Astrocyte (in vitro differentiated cells and primary cell): ENCODE data around the gene TMEM106A. TPM values are rescaled to one million over a fixed set of nuclear protein-coding genes. Genes with fewer than 3 reads are reported as not detected.

Experiments
- DNase-seq: peaks from one replicate; pipeline ENCODE4 v3.0.0-alpha.2; 2010; ENCODE audit warnings: low read depth
- FAIRE-seq: peaks from 2 replicates; lab custom pipeline; 2011; peaks lifted over from hg19 to GRCh38; lab: Jason Lieb, UNC
- H2AFZ ChIP-seq: 2 replicates; pipeline ENCODE4 v1.6.0; 2012; ENCODE audit warnings: low read depth, low read length, inconsistent platforms
- H3K27ac ChIP-seq: 2 replicates; pipeline ENCODE4 v1.5.1; 2011; ENCODE audit warnings: low read depth, low read length, inconsistent platforms
- H3K27me3 ChIP-seq: 2 replicates; pipeline ENCODE4 v1.6.0; 2011; ENCODE audit warnings: low read length, inconsistent platforms; ENCODE audit not compliant: insufficient read depth
- H3K36me3 ChIP-seq: 2 replicates; pipeline ENCODE4 v1.5.1; 2011; ENCODE audit warnings: low read length, inconsistent platforms; ENCODE audit not compliant: insufficient read depth
- H3K4me1 ChIP-seq: 2 replicates; pipeline ENCODE4 v1.5.1; 2011; ENCODE audit warnings: low read length, inconsistent platforms; ENCODE audit not compliant: insufficient read depth
- H3K4me2 ChIP-seq: 2 replicates; pipeline ENCODE4 v1.6.0; 2012; ENCODE audit warnings: low read length, inconsistent platforms
- H3K4me3 ChIP-seq: 2 replicates; pipeline ENCODE4 v1.5.1; 2011; ENCODE audit warnings: low read depth, mild to moderate bottlenecking, low read length, inconsistent platforms; ENCODE audit not compliant: insufficient read depth
- H3K79me2 ChIP-seq: 2 replicates; pipeline ENCODE4 v1.6.0; 2012; ENCODE audit warnings: mild to moderate bottlenecking, low read length, inconsistent platforms; ENCODE audit not compliant: insufficient read depth
- H3K9ac ChIP-seq: 2 replicates; pipeline ENCODE4 v1.6.0; 2012; ENCODE audit warnings: mild to moderate bottlenecking, low read length, inconsistent platforms
- H3K9me3 ChIP-seq: 2 replicates; pipeline ENCODE4 v1.5.1; 2012; ENCODE audit warnings: low read depth, mild to moderate bottlenecking, low read length, inconsistent platforms; ENCODE audit not compliant: insufficient read depth
- H4K20me1 ChIP-seq: 2 replicates; pipeline ENCODE4 v1.6.0; 2012; ENCODE audit warnings: low read length, inconsistent platforms; ENCODE audit not compliant: insufficient read depth
- H3K27ac Mint-ChIP-seq: one replicate; pipeline ENCODE4 v1.8.0; 2021; ENCODE audit warnings: mild to moderate bottlenecking, mixed read lengths; ENCODE audit not compliant: unreplicated experiment
- H3K27me3 Mint-ChIP-seq: one replicate; pipeline ENCODE4 v1.8.0; 2021; ENCODE audit warnings: low read depth, mixed read lengths; ENCODE audit not compliant: unreplicated experiment
- H3K36me3 Mint-ChIP-seq: one replicate; pipeline ENCODE4 v1.8.0; 2021; ENCODE audit warnings: low read depth, mixed read lengths; ENCODE audit not compliant: unreplicated experiment
- H3K4me1 Mint-ChIP-seq: one replicate; pipeline ENCODE4 v1.8.0; 2021; ENCODE audit warnings: low read depth, mixed read lengths; ENCODE audit not compliant: unreplicated experiment
- H3K4me3 Mint-ChIP-seq: one replicate; pipeline ENCODE4 v1.8.0; 2021; ENCODE audit warnings: mild to moderate bottlenecking, moderate library complexity, mixed read lengths; ENCODE audit not compliant: unreplicated experiment
- H3K9me3 Mint-ChIP-seq: one replicate; pipeline ENCODE4 v1.8.0; 2021; ENCODE audit warnings: mild to moderate bottlenecking, mixed read lengths; ENCODE audit not compliant: unreplicated experiment
- CTCF ChIP-seq: IDR thresholded peaks from 2 replicates; pipeline ENCODE4 v1.5.1; 2011; ENCODE audit warnings: low read depth, mild to moderate bottlenecking, inconsistent platforms, low read length, moderate library complexity; ENCODE audit not compliant: insufficient read depth
- EZH2 ChIP-seq: IDR thresholded peaks from 2 replicates; pipeline ENCODE4 v1.6.1; 2012; ENCODE audit warnings: mild to moderate bottlenecking, low read length, inconsistent platforms; ENCODE audit not compliant: insufficient read depth
- total RNA-seq: library from RNA; stranded (reverse); gene quantifications from 2 replicates; pipeline ENCODE4 v1.2.1, GENCODE V29; 2021

TMEM106A gene
- total RNA-seq, 1 donor from 2014 or later = 10.1 TPM

- no peaks in the 10 kb centered on the region for H3K4me1 Mint-ChIP-seq
- no peak overlapping the region for H2AFZ ChIP-seq
- H3K4me3 ChIP-seq = no peak overlapping the region
- FAIRE-seq = no peak
- peaks cover 22% of the 10 kb centered on the region for H3K36me3 ChIP-seq
- no peaks in the 10 kb centered on the region for H3K27me3 ChIP-seq
- H3K27me3 Mint-ChIP-seq = no peaks in the 10 kb centered on the region
- H3K36me3 Mint-ChIP-seq = peaks cover 37% of the 10 kb centered on the region
- H3K9me3 ChIP-seq = no peaks in the 10 kb centered on the region
- no peak overlapping the region for H3K27ac Mint-ChIP-seq
- H3K9ac ChIP-seq = no peak overlapping the region
- no peaks in the 10 kb centered on the region for H3K79me2 ChIP-seq
- DNase-seq = no peak
- peaks cover 23% of the 10 kb centered on the region for H4K20me1 ChIP-seq
- H3K9me3 Mint-ChIP-seq = no peaks in the 10 kb centered on the region
- TF ChIP-seq EZH2 = no peak
- TF ChIP-seq CTCF = no peak
- no peak overlapping the region for H3K4me3 Mint-ChIP-seq
- no peak overlapping the region for H3K4me2 ChIP-seq
- no peak overlapping the region for H3K27ac ChIP-seq
- H3K4me1 ChIP-seq = no peaks in the 10 kb centered on the region
These were observed 8.2 kb downstream of the TMEM106A start for GRCh38 chr17:43219746-43220380.

GRCh38 chr17:43220511-43221125 is 8.9 kb downstream of the TMEM106A start:
- H3K79me2 ChIP-seq = no peaks in the 10 kb centered on the region
- no peaks in the 10 kb centered on the region for H3K27me3 Mint-ChIP-seq
- no peak for DNase-seq

More at GRCh38 chr17:43220511-43221125, 8.9 kb downstream of the TMEM106A start:
- FAIRE-seq = no peak
- peaks cover 36% of the 10 kb centered on the region for H3K36me3 Mint-ChIP-seq
- Histone ChIP-seq H2AFZ (no peak overlapping the region), H3K36me3 (peaks cover 20% of the 10 kb centered on the region), H3K4me3 (no peak overlapping the region), H3K9me3 (no peaks in the 10 kb centered on the region), H3K27ac (no peak overlapping the region), H3K4me1 (no peaks in the 10 kb centered on the region), H4K20me1 (peaks cover 18% of the 10 kb centered on the region), H3K9ac (no peak overlapping the region), H3K27me3 (no peaks in the 10 kb centered on the region), H3K4me2 (no peak overlapping the region)
- no peak for TF ChIP-seq EZH2
- TF ChIP-seq CTCF = no peak
- H3K27ac Mint-ChIP-seq = no peak overlapping the region
- H3K4me3 Mint-ChIP-seq = no peak overlapping the region
- no peaks in the 10 kb centered on the region for H3K4me1 Mint-ChIP-seq
- no peaks in the 10 kb centered on the region for H3K9me3 Mint-ChIP-seq
